ENCODE results near the gene AHCYL2.

GRCh38 chr7:129231666-129232065 lies 6.8 kb downstream of the AHCYL2 start:
- TF ChIP-seq CTCF (IDR thresholded peaks at IDR 0.05) (no peak), EZH2 (IDR thresholded peaks at IDR 0.05) (no peak), EZH2phosphoT487 (IDR thresholded peaks at IDR 0.05) (no peak)
